OCI-LY7 (cell line): Measurements from ENCODE around the gene LPIN1.

ENCODE experiments used
- CTCF ChIP-seq: fragments of 200-600 bp; sonication (generic); conservative IDR thresholded peaks from 2 replicates; pipeline ENCODE4 v1.5.1; 2014; ENCODE audit warnings: mild to moderate bottlenecking, antibody characterized with exemption, low read length, moderate library complexity, mixed read lengths
- EZH2phosphoT487 ChIP-seq: fragments of 200-600 bp; sonication (generic); IDR thresholded peaks from 2 replicates; pipeline ENCODE4 v1.6.1; 2018; ENCODE audit warnings: low read depth, borderline replicate concordance, mild to moderate bottlenecking, mixed run types, antibody characterized with exemption, low read length, moderate library complexity, mixed read lengths

GRCh38 chr2:11705711-11706110 lies 40.7 kb upstream of the LPIN1 start:
- no peak for TF ChIP-seq CTCF
- no peak for TF ChIP-seq EZH2phosphoT487
